ENCODE data around the gene PRB4.

PRB4 gene

DNA sequence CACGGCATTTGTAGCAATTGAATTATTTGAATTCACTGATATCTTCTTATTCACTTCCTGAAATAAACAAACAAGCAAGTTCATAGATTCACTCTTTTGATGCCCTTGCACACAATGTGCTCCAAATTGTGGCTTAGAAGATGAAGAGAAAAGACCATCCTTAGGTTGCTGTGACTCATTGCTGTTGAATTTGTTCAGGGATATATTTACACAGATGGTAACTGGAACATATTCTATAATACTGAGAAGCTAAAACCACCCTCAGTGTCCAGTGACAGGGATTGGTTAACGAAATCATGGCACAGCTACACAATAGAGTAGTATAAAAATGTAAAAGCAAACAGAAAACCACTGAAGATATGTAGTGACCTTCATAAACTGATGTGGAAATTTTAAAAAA lies 3.1 kb downstream of the PRB4 start:
- POLR2A ChIA-PET = no interaction called here
- CTCF ChIA-PET = no interaction called here
- no peak for DNase-seq (ENCODE audit: extremely low spot score)
- TF ChIP-seq FOXK2 (IDR thresholded peaks at IDR 0.05) (no peak), ELF4 (IDR thresholded peaks at IDR 0.05) (no peak)
- TF ChIP-seq, protein P1, sequence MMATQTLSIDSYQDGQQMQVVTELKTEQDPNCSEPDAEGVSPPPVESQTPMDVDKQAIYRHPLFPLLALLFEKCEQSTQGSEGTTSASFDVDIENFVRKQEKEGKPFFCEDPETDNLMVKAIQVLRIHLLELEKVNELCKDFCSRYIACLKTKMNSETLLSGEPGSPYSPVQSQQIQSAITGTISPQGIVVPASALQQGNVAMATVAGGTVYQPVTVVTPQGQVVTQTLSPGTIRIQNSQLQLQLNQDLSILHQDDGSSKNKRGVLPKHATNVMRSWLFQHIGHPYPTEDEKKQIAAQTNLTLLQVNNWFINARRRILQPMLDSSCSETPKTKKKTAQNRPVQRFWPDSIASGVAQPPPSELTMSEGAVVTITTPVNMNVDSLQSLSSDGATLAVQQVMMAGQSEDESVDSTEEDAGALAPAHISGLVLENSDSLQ (IDR thresholded peaks at IDR 0.05) = no peak

DNA sequence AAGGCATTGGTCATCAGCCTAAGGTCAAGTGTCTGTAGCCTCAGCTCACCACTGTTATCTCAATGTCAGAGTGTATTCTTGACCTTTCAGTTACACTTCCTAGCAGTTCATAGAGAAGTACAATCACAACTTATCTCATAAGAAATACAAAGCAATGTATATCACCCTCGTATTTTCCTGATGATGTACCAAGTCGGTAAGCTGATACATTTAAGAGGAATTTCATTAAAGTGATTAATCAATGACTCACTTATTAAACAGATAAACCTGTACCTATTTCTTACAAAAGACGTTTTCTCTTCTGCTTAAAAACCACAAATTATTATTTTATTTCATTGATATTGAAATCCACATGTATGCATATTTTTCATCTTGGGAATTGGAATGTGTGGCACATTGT lies 36.8 kb downstream of the PRB4 start:
- TF ChIP-seq SP1 (IDR thresholded peaks at IDR 0.05) = no peak
- TF ChIP-seq FOXK2 (IDR thresholded peaks at IDR 0.05) = no peak
- TF ChIP-seq CTBP1 (IDR thresholded peaks at IDR 0.05; ENCODE audit: borderline replicate concordance) = no peak
- no peak for DNase-seq (ENCODE audit: extremely low spot score)
- POLR2A ChIA-PET = no interaction called here
- CTCF ChIA-PET = no interaction called here

DNA sequence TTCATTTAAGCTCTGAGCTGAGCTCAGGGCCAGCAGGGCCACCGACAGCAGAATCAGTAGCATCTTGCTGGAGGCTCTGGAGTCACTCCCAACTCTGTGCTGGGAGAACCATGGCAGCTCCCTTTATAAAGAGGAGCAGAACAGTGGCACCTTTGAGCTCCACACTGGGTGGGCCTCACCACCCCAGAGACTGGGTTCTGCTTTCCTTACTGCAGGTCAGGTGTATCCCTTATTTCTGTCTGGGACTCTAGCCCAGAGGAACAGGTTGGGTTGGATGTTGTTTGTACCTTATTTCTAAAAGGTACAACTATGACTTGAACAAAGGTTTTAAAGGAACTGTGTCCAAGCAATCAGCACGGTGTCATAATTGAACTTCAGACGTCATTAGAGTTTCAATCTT lies 40.6 kb downstream of the PRB4 start, which contains the start of gene PRB3:
Gene PRB3, minus strand, starts transcription at position 101 of the 400 bp plus-strand sequence. Its CDS starts 38 bp downstream, at position 63.
- TF ChIP-seq, protein P1 (IDR thresholded peaks at IDR 0.05) = no peak
- no peak for TF ChIP-seq NFRKB (IDR thresholded peaks at IDR 0.05)
- TF ChIP-seq L3MBTL2 (conservative IDR thresholded peaks at IDR 0.05) = no peak
- no peak for TF ChIP-seq FOXA1 (IDR thresholded peaks at IDR 0.05)
- no peak for TF ChIP-seq ZNF384 (IDR thresholded peaks at IDR 0.05)
- no peak for TF ChIP-seq SUZ12 (IDR thresholded peaks at IDR 0.05)
- no peak for TF ChIP-seq ARNT (IDR thresholded peaks at IDR 0.05)
- no peak for TF ChIP-seq LEF1 (IDR thresholded peaks at IDR 0.05; ENCODE audit: borderline replicate concordance)
- no peak for TF ChIP-seq ELF4 (IDR thresholded peaks at IDR 0.05)
- TF ChIP-seq FOXK2 (IDR thresholded peaks at IDR 0.05) = no peak
- TF ChIP-seq SP1 (IDR thresholded peaks at IDR 0.05) = no peak
- no peak for TF ChIP-seq TARDBP (IDR thresholded peaks at IDR 0.05)
- TF ChIP-seq CTBP1 (IDR thresholded peaks at IDR 0.05; ENCODE audit: borderline replicate concordance) = no peak
- no peak for TF ChIP-seq HDGF (IDR thresholded peaks at IDR 0.05; ENCODE audit: borderline replicate concordance)
- TF ChIP-seq BHLHE40 (IDR thresholded peaks at IDR 0.05; ENCODE audit: borderline replicate concordance) = no peak
- no peak for DNase-seq (ENCODE audit: extremely low spot score)
- POLR2A ChIA-PET = no interaction called here
- CTCF ChIA-PET = no interaction called here

DNA sequence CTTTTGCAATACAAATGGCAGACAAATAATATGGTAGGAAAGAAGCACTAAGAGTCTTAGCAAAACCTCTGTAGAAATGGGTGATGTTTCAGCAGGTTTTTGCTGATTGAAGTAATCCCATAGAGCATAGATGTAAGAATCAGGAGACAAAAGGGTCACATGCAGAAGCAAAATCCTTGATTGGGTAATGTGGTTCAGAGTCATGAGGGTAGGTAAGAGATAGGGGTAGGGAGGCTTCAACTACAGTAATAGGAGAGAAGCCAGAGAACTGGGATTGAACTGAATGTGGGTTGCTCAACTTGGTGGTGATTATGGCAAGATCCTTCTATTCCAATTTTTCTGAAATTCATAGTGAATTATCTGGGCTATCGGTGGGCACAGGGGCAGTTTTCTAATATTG lies 45.7 kb downstream of the PRB4 start:
- TF ChIP-seq, protein P1 (IDR thresholded peaks at IDR 0.05) = no peak
- TF ChIP-seq ELF4 (IDR thresholded peaks at IDR 0.05) (no peak), BHLHE40 (IDR thresholded peaks at IDR 0.05; ENCODE audit: borderline replicate concordance) (no peak), FOXM1 (IDR thresholded peaks at IDR 0.05; ENCODE audit: borderline replicate concordance) (no peak), LEF1 (IDR thresholded peaks at IDR 0.05; ENCODE audit: borderline replicate concordance) (no peak), NFRKB (IDR thresholded peaks at IDR 0.05) (no peak), FOXA1 (IDR thresholded peaks at IDR 0.05) (no peak), CTBP1 (IDR thresholded peaks at IDR 0.05; ENCODE audit: borderline replicate concordance) (no peak)
- POLR2A ChIA-PET = no interaction called here
- DNase-seq (ENCODE audit: extremely low spot score) = no peak
- CTCF ChIA-PET = no interaction called here
